MG63 (cell line): ENCODE data around the gene NPIPB8. TPM values are rescaled to one million over a fixed set of nuclear protein-coding genes. Genes with fewer than 3 reads are reported as not detected.
"Not testable (repeated sequence)": the region's sequence is repeated elsewhere in the genome, so short reads cannot be mapped to it uniquely, and the experiment has no call there.

Source experiments
- DNase-seq: peaks from one replicate; pipeline ENCODE4 v3.0.0-alpha.2; 2020
- H3K27me3 ChIP-seq: fragments of 250-450 bp; sonication (Bioruptor Pico); 2 replicates; pipeline ENCODE4 v1.5.1; 2020; ENCODE audit warnings: mild to moderate bottlenecking, moderate library complexity
- H3K36me3 ChIP-seq: fragments of 250-450 bp; sonication (Bioruptor Pico); 2 replicates; pipeline ENCODE4 v1.5.1; 2020; ENCODE audit warnings: mild to moderate bottlenecking, moderate library complexity
- H3K4me3 ChIP-seq: fragments of 250-450 bp; sonication (Bioruptor Pico); 2 replicates; pipeline ENCODE4 v1.5.1; 2020; ENCODE audit warnings: mild to moderate bottlenecking, moderate library complexity
- H3K9me3 ChIP-seq: fragments of 250-450 bp; sonication (Bioruptor Pico); 2 replicates; pipeline ENCODE4 v1.5.1; 2020; ENCODE audit warnings: mild to moderate bottlenecking, moderate library complexity
- total RNA-seq: library from RNA; depleted of rRNA; stranded (reverse); fragments of >200 nt; shearing (Covaris generic); gene quantifications from 2 replicates; pipeline ENCODE4 v1.2.3, GENCODE V29; 2014; ENCODE audit warnings: low replicate concordance; rRNA removed

Gene NPIPB8
- total RNA-seq, 1 experiment from 2014 or later: not detected

DNA sequence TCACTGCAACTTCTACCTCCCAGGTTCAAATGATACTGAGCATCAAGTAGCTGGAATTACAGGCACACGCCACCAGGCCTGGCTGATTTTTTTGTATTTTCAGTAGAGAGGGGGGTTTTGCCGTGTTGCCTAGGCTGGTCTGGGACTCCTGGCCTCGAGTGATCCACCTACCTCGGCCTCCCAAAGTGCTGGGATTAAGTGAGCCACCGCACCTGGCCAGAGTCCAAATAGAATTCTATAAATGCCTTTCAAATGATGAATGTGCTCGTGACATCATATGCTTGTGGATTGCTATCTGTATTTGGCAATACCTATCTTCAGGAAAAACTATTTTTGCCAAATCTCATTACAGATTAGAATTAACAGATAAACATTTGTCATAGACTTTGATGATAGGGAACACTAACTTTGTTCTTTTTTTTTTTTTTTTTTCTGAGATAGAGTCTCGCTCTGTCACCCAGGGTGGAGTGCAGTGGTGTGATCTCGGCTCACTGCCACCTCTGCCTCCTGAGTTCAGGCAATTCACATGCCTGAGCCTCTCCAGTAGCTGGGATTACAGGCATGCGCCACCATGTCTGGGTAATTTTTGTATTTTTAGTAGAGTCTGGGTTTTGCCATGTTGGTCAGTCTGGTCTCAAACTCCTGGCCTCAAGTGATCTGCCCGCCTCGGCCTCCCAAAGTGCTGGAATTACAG is 55.5 kb downstream of the NPIPB8 start:
- H3K4me3 ChIP-seq, DNase-seq, H3K36me3 ChIP-seq, H3K9me3 ChIP-seq, H3K27me3 ChIP-seq: not testable (repeated sequence)

DNA sequence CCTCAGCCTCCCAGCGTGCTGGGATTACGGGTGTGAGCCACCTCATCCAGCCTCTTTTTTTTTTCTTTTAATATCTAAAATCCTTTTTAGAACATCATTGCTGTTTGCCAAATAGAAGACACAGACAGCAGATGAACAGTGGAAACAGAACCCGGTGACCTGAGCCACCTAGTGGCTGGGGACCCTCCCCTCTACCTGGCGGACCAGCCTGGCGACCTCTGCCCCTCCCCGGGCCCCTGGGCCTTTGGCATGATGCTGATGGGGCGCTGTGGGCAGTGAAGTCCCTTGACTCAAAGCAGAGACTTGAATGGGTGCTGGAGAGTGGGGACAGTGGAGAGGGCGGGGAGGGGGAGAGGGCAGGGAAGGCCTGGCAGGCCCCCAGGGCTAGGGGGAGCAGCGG is 61.9 kb downstream of the NPIPB8 start:
- not testable (repeated sequence) for DNase-seq, H3K27me3 ChIP-seq, H3K4me3 ChIP-seq, H3K9me3 ChIP-seq, H3K36me3 ChIP-seq

DNA sequence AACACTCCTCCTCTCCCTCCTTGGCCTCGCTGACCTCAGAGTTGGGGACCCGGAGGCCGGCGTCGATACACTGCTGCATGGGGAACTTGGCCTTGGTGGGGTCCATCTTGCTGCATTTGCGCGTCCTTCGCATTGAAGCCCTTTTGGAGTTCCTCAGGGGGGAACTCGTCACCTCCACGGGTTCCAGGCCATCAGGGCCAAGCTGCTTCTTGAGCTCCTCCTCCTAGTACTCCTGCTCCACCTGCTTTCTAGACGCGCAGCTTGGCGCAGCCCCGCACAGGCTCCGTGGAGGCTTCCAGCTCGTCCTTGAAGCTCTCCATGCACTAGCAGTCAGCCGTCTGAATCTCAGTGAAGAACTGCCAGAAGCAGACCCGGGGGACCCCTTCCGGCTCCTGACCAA is 62.5 kb downstream of the NPIPB8 start:
- DNase-seq, H3K27me3 ChIP-seq, H3K36me3 ChIP-seq, H3K9me3 ChIP-seq, H3K4me3 ChIP-seq: not testable (repeated sequence)

DNA sequence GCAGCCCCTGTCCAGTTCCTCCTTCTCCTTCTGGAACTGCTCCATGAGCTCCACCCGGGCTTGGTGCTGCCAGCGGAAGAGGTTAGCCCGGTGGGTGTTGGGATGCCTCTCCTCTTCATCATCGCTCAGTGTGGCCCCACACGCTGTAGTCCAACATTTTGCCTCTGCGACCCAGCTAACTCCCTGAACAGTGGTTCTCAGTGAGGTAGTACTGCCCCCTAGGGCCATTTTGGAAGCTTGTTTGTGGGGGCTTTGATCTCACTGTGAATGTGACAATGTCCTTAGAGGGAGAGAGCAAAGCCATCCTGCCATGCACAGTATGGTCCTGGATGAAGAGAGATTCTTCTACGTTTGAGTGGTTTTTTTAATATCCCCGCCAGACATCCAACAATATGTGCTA is 63.5 kb downstream of the NPIPB8 start:
- not testable (repeated sequence) for H3K9me3 ChIP-seq, H3K36me3 ChIP-seq, H3K27me3 ChIP-seq, DNase-seq, H3K4me3 ChIP-seq

DNA sequence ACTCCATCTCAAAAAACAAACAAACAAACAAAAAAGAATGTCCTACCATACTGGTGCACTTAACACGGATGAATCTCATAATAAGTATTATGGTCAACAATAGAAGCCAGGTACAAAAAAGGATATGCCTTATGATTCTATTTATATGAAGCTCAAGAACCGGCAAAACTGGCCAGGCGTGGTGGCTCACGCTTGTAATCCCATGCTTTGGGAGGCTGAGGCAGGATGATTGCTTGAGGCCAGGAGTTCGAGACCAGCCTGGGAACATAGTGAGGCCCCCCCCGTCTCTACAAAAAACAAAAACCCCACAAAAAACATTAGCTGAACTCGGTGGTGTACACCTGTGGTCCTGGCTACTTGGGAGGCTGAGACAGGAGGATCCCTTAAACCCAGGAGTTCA is 66.4 kb downstream of the NPIPB8 start:
- H3K9me3 ChIP-seq, H3K27me3 ChIP-seq, H3K4me3 ChIP-seq, DNase-seq, H3K36me3 ChIP-seq: not testable (repeated sequence)

Other genes starting within 250 kb of the NPIPB8 start
- 243 and 291 TPM in 2 replicates for gene EIF3CL, start 234.2 kb upstream of the NPIPB8 start, total RNA-seq
- gene NPIPB7, start 165.7 kb upstream of the NPIPB8 start, total RNA-seq: not detected in 2 replicates
- gene CLN3, start 146.0 kb upstream of the NPIPB8 start, total RNA-seq: 11.9 and 27.5 TPM in 2 replicates
- gene APOBR, start 143.4 kb upstream of the NPIPB8 start, total RNA-seq: not detected in 2 replicates
- not detected in 2 replicates for gene IL27, start 131.2 kb upstream of the NPIPB8 start, total RNA-seq
- gene NUPR1, start 99.1 kb upstream of the NPIPB8 start, total RNA-seq: 38.1 and 78.4 TPM in 2 replicates
- 4.6 and 4.7 TPM in 2 replicates for gene SGF29, start 84.1 kb upstream of the NPIPB8 start, total RNA-seq
- gene SULT1A2, start 41.0 kb upstream of the NPIPB8 start, total RNA-seq: not detected in 2 replicates
- gene SULT1A1, start 28.0 kb upstream of the NPIPB8 start, total RNA-seq: 0.12 and 2.3 TPM in 2 replicates
- 471 and 698 TPM in 2 replicates for gene EIF3C, start 73.4 kb downstream of the NPIPB8 start, total RNA-seq
- gene NPIPB9, start 113.7 kb downstream of the NPIPB8 start, total RNA-seq: 0.46 TPM in 1 of 2 replicates, not detected in the other
- 17.3 and 18.7 TPM in 2 replicates for gene ATXN2L, start 184.9 kb downstream of the NPIPB8 start, total RNA-seq
- gene TUFM, start 208.3 kb downstream of the NPIPB8 start, total RNA-seq: 136 and 169 TPM in 2 replicates
- gene SH2B1, start 225.8 kb downstream of the NPIPB8 start, total RNA-seq: 18.4 and 21.0 TPM in 2 replicates
- gene ATP2A1, start 240.4 kb downstream of the NPIPB8 start, total RNA-seq: 0.10 TPM in 1 of 2 replicates, not detected in the other